ENCODE measurements around the gene ELP6.
"Not testable (repeated sequence)": the region's sequence is repeated elsewhere in the genome, so short reads cannot be mapped to it uniquely, and the experiment has no call there.

The ELP6 gene

DNA sequence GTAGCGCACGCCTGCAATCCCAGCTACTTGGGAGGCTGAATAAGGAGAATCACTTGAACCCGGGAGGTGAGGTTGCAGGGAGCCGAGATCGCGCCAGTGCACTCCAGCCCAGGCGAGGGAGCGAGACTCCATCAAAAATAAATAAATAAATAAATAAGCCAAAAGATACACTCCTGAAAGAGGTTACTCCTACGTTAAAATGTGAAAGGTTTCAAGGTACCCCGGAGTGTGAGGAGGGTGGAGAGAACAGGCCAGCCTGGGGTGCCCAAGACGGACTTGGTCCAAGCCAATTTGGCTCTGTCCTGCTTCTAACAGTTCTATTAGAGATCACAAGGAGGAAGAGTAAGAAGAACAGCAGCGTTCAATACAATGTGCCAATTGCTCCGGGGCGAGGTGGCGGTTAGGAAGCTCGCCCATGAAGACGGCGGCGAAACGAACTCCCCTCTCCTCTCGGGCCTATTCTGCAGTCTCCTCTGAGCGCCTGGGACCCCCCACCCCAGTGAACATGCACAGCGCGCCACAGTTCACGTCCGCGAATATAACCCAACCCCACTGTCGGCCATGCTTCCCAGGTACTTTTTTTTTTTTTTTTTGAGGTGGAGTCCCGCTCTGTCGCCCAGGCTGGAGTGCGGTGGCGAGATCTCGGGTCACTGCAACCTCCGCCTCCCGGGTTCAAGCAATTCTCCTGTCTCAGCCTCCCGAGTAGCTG lies 942 bp downstream of the ELP6 start:
- TF ChIP-seq CTCF (conservative IDR thresholded peaks at IDR 0.05) (no peak), ZFX (IDR thresholded peaks at IDR 0.05) (no peak)
- H3K27ac ChIP-seq: peak overlapping the region; percentile 94

GRCh38 chr3:47505267-47505666 lies 8.2 kb downstream of the ELP6 start:
- H3K27ac ChIP-seq: not testable (repeated sequence)

DNA sequence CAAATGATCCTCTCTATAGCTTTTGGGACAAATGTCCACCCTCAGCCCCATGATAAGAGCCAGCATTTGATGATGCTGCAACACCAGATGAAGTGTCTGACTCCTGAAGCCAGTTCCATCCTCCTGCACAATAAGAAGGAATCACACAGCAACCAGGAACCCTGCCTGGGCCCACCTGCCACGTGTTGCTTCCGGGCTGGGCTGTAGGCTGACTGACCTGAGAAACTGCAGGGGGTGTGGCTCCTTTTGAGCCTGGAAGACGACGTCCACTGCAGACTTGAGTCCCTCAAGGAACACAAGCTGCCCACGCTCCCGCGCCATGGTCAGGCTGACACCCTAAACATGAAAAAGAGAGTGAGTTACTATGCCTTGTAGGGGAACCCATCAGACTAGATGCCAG lies 9.4 kb downstream of the ELP6 start:
- no peak overlapping the region for H3K27ac ChIP-seq
- TF ChIP-seq ZFX (IDR thresholded peaks at IDR 0.05) (no peak), CTCF (conservative IDR thresholded peaks at IDR 0.05) (no peak)

DNA sequence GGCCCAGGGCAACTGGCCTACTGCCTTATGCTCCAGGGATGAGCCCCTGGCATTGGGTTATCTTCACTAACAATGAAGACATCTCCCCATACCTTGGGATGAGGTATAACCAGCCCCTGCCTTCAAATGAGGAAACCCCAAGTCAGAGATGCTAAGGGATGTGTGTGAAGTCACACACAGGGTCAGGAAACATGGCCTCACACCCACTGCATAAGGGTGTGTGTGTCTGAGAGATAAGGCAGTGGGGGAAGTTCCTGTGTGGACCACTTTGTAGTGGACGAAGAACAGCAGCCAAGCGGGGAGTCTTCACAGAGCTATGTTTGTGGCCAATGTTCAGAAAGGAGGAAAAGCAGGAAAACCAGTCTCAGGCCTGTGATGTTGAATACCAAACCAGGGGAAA lies 10.5 kb downstream of the ELP6 start:
- H3K27ac ChIP-seq: no peak overlapping the region
- no peak for TF ChIP-seq ZFX (IDR thresholded peaks at IDR 0.05)
- no peak for TF ChIP-seq CTCF (conservative IDR thresholded peaks at IDR 0.05)

DNA sequence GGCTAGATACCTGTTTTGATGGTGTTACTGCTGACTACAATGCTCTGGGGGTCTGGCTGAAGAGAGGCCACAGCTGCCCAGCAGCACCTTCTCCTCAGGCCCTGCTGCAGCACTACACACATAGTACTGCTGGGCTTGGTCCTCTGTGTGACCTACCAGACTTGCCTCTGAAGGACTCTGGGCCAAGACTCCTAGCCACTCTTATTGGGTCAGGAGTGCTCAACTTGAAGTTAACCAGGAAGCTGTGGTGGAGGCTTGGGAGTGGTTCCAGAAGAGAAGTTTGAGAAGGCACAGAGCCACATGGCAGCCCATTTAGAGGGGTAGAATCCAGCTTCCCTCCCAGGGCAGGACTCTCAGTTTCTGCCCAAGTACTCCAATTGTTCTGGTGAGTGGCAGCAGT lies 16.6 kb downstream of the ELP6 start:
- TF ChIP-seq CTCF (conservative IDR thresholded peaks at IDR 0.05): no peak
- no peak for TF ChIP-seq ZFX (IDR thresholded peaks at IDR 0.05)
- peak overlapping the region; percentile 23; the same call in 1 of the 2 replicates for H3K27ac ChIP-seq

- no peak for TF ChIP-seq ZFX (IDR thresholded peaks at IDR 0.05)
- no peak for TF ChIP-seq CTCF (conservative IDR thresholded peaks at IDR 0.05)
- no peak overlapping the region for H3K27ac ChIP-seq
These were observed 17.6 kb downstream of the ELP6 start for GRCh38 chr3:47495886-47496285.

- no peak overlapping the region for H3K27ac ChIP-seq
- TF ChIP-seq CTCF (conservative IDR thresholded peaks at IDR 0.05) (no peak), ZFX (IDR thresholded peaks at IDR 0.05) (no peak)
These were observed 18.4 kb downstream of the ELP6 start for GRCh38 chr3:47495111-47495510.

DNA sequence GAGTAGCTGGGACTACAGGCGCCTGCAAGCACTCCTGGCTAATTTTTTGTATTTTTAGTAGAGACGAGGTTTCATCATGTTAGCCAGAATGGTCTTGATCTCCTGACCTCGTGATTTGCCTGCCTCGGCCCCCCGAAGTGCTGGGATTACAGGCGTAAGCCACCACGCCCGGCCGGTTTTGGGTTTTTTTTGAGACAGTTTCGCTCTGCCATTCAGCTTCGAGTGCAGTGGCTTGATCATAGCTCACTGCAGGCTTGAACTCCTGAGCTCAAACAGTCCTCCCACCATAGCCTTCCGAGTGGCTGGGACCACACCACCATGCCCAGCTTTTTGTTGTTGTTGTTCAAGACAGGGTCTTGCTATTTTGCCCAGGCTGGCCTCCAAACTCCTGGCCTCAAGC lies 21.7 kb downstream of the ELP6 start:
- TF ChIP-seq CTCF (conservative IDR thresholded peaks at IDR 0.05) (no peak), ZFX (IDR thresholded peaks at IDR 0.05) (no peak)
- H3K27ac ChIP-seq: no peak overlapping the region
